Prostate gland (tissue), 2 donors: ENCODE results near the gene DYNC1H1. TPM values are rescaled to one million over a fixed set of nuclear protein-coding genes. Genes with fewer than 3 reads are reported as not detected.
A peak's percentile ranks its signal among the peaks of the same experiment; 100 is the strongest.

ENCODE experiments used
- DNase-seq: peaks from one replicate; pipeline ENCODE4 v3.0.0-alpha.2; 2019; ENCODE audit warnings: low spot score
- H3K27ac ChIP-seq, 2 donors: fragments of 200-600 bp; sonication (generic); 2 replicates each; pipeline ENCODE4 v1.5.1; 2017 to 2019
- H3K27me3 ChIP-seq: fragments of 200-600 bp; sonication (generic); replicated peaks from 2 replicates; pipeline ENCODE4 v1.5.1; 2019; ENCODE audit not compliant: insufficient read depth
- H3K36me3 ChIP-seq, 2 donors: fragments of 200-600 bp; sonication (generic); 1 replicate in 1 of 2; 2 replicates in 1 of 2; pipeline versions ENCODE4 v1.5.1 to v1.8.1; 2017 to 2019
- H3K4me1 ChIP-seq: fragments of 200-600 bp; sonication (generic); replicated peaks from 2 replicates; pipeline ENCODE4 v1.5.1; 2019
- H3K4me3 ChIP-seq, 2 donors: fragments of 200-600 bp; sonication (generic); 2 replicates each; pipeline ENCODE4 v1.5.1; 2017 to 2019
- H3K9me3 ChIP-seq: fragments of 200-600 bp; sonication (generic); 2 replicates; pipeline ENCODE4 v1.5.1; 2017
- POLR2A ChIP-seq: fragments of 450-650 bp; IDR thresholded peaks from one replicate; pipeline ENCODE4 v1.6.1; 2016; ENCODE audit warnings: antibody characterized with exemption, mild to moderate bottlenecking
- POLR2AphosphoS5 ChIP-seq: sonication (generic); formaldehyde crosslinking; IDR thresholded peaks from one replicate; pipeline ENCODE4 v1.6.1; 2017; ENCODE audit warnings: antibody characterized with exemption
- WGBS: methylation state at CpG from one replicate; pipeline ENCODE4 v1.1.5; 2018; 5-methylcytosine and 5-hydroxymethylcytosine counted together
- intact Hi-C: fragments of 100-400 bp; cut with DNase I; formaldehyde crosslinking; loops from one replicate; pipeline ENCODE4 v1.14.2; 2022
- total RNA-seq, 2 donors: library from RNA; depleted of rRNA; stranded (reverse); fragments of >200 nt; gene quantifications; one replicate each; pipeline ENCODE4 v1.1.0, GENCODE V29; 2016
- TF ChIP-seq, protein P1 (sequence below), 4 experiments: fragments of 200-600 bp in 2 of 4; fragments of 450-650 bp in 2 of 4; sonication (generic) in 2 of 4; IDR thresholded peaks; 1 replicate in 3 of 4; 2 replicates in 1 of 4; pipeline ENCODE4 v1.5.1; 2016 to 2019; ENCODE audit warnings: antibody characterized with exemption in 4 of 4, mild to moderate bottlenecking in 2 of 4, moderate library complexity in 2 of 4

DYNC1H1 gene
- total RNA-seq, 2 donors from 2014 or later = 366 to 616 TPM

GRCh38 chr14:101965770-101966722, 1.7 kb downstream of the DYNC1H1 start:
- H3K27ac ChIP-seq = peak overlapping the region; percentile 90 to 96
- no peaks in the 10 kb centered on the region for H3K4me1 ChIP-seq
- H3K27me3 ChIP-seq = no peaks in the 10 kb centered on the region
- WGBS = 35% methylated on average over 5 of the region's 5 CpGs
- no peaks in the 10 kb centered on the region for H3K36me3 ChIP-seq
- H3K9me3 ChIP-seq = no peaks in the 10 kb centered on the region
- peak overlapping the region; percentile 95 to 97 for H3K4me3 ChIP-seq
- intact Hi-C loops = loop anchor here (10.0 kb wide), 1 partner anchor 349 kb away; the partner anchor contains the start of gene ZNF839
- DNase-seq = no peak
- no peak for TF ChIP-seq POLR2A
- TF ChIP-seq, protein P1, sequence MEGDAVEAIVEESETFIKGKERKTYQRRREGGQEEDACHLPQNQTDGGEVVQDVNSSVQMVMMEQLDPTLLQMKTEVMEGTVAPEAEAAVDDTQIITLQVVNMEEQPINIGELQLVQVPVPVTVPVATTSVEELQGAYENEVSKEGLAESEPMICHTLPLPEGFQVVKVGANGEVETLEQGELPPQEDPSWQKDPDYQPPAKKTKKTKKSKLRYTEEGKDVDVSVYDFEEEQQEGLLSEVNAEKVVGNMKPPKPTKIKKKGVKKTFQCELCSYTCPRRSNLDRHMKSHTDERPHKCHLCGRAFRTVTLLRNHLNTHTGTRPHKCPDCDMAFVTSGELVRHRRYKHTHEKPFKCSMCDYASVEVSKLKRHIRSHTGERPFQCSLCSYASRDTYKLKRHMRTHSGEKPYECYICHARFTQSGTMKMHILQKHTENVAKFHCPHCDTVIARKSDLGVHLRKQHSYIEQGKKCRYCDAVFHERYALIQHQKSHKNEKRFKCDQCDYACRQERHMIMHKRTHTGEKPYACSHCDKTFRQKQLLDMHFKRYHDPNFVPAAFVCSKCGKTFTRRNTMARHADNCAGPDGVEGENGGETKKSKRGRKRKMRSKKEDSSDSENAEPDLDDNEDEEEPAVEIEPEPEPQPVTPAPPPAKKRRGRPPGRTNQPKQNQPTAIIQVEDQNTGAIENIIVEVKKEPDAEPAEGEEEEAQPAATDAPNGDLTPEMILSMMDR (IDR thresholded peaks at IDR 0.05) = no peak

- Histone ChIP-seq H3K27ac (no peak overlapping the region), H3K4me1 (no peaks in the 10 kb centered on the region), H3K36me3 (no peaks in the 10 kb centered on the region), H3K27me3 (no peaks in the 10 kb centered on the region), H3K4me3 (no peak overlapping the region), H3K9me3 (no peaks in the 10 kb centered on the region)
- intact Hi-C loops = loop anchor here (10.0 kb wide), 1 partner anchor 348 kb away; the partner anchor contains the start of gene ZNF839
- DNase-seq = no peak
- 52% methylated on average over 2 of the region's 2 CpGs for WGBS
- TF ChIP-seq, protein P1 (IDR thresholded peaks at IDR 0.05) = no peak
- TF ChIP-seq POLR2A (no peak), POLR2AphosphoS5 (no peak)
Observed at GRCh38 chr14:101966742-101967141, 2.4 kb downstream of the DYNC1H1 start.

GRCh38 chr14:101968186-101968585, 3.8 kb downstream of the DYNC1H1 start:
- Histone ChIP-seq H3K27ac (no peak overlapping the region), H3K36me3 (no peaks in the 10 kb centered on the region), H3K4me1 (no peaks in the 10 kb centered on the region), H3K9me3 (no peaks in the 10 kb centered on the region), H3K4me3 (no peak overlapping the region), H3K27me3 (no peaks in the 10 kb centered on the region)
- DNase-seq = no peak
- intact Hi-C loops = loop anchor here (10.0 kb wide), 1 partner anchor 347 kb away; the partner anchor contains the start of gene ZNF839
- 80% methylated on average over 4 of the region's 4 CpGs for WGBS
- TF ChIP-seq, protein P1 (IDR thresholded peaks at IDR 0.05) = no peak
- TF ChIP-seq POLR2AphosphoS5 = no peak
- no peak for TF ChIP-seq POLR2A

- Histone ChIP-seq H3K27me3 (no peaks in the 10 kb centered on the region), H3K36me3 (no peaks in the 10 kb centered on the region), H3K27ac (no peak overlapping the region), H3K4me3 (no peak overlapping the region), H3K9me3 (no peaks in the 10 kb centered on the region), H3K4me1 (no peaks in the 10 kb centered on the region)
- 92% methylated on average over 9 of the region's 9 CpGs for WGBS
- TF ChIP-seq, protein P1 (IDR thresholded peaks at IDR 0.05) = no peak
- TF ChIP-seq POLR2AphosphoS5 (no peak), POLR2A (no peak)
- intact Hi-C loops = loop anchor here (10.0 kb wide), 1 partner anchor 345 kb away; the partner anchor contains the start of gene ZNF839
- DNase-seq = no peak
Observed at GRCh38 chr14:101969481-101969880, 5.1 kb downstream of the DYNC1H1 start.
